Neuronal stem cell (in vitro differentiated cells): ENCODE results near the gene ANAPC15.

Experiments
- DNase-seq: peaks from one replicate; pipeline ENCODE4 v3.0.0-alpha.2; 2013; ENCODE audit warnings: low spot score
- H2AFZ ChIP-seq: one replicate; pipeline ENCODE4 v1.6.1; 2013; ENCODE audit warnings: mild to moderate bottlenecking, low read length, inconsistent platforms
- H2AK5ac ChIP-seq: 2 replicates; pipeline ENCODE4 v1.6.1; 2013; ENCODE audit warnings: low read depth, mild to moderate bottlenecking, inconsistent platforms, low read length, moderate library complexity, mixed read lengths
- H2BK120ac ChIP-seq: 2 replicates; pipeline ENCODE4 v1.6.1; 2013; ENCODE audit warnings: low read depth, mild to moderate bottlenecking, inconsistent platforms, low read length, moderate library complexity, mixed read lengths
- H2BK12ac ChIP-seq: one replicate; pipeline ENCODE4 v1.6.1; 2013; ENCODE audit warnings: low read length, inconsistent platforms
- H2BK15ac ChIP-seq: 2 replicates; pipeline ENCODE4 v1.6.1; 2013; ENCODE audit warnings: mild to moderate bottlenecking, low read length, inconsistent platforms, mixed read lengths
- H2BK5ac ChIP-seq: one replicate; pipeline ENCODE4 v1.6.1; 2013; ENCODE audit warnings: inconsistent platforms, mild to moderate bottlenecking, low read length, moderate library complexity
- H3K14ac ChIP-seq: one replicate; pipeline ENCODE4 v1.6.1; 2013; ENCODE audit warnings: low read length, inconsistent platforms
- H3K18ac ChIP-seq: 2 replicates; pipeline ENCODE4 v1.6.1; 2013; ENCODE audit warnings: low read length, inconsistent platforms
- H3K23ac ChIP-seq: 2 replicates; pipeline ENCODE4 v1.6.1; 2013; ENCODE audit warnings: low read depth, mild to moderate bottlenecking, mixed read lengths, low read length, inconsistent platforms; ENCODE audit not compliant: poor library complexity
- H3K27ac ChIP-seq: replicated peaks from 3 replicates; pipeline ENCODE4 v1.5.1; 2013; ENCODE audit warnings: low read length, inconsistent platforms
- H3K27me3 ChIP-seq, 3 experiments: 2 replicates each; pipeline ENCODE4 v1.6.1; 2013; ENCODE audit warnings: low read length in 3 of 3, mild to moderate bottlenecking in 2 of 3, inconsistent platforms in 1 of 3, low read depth in 1 of 3, mixed read lengths in 1 of 3, moderate library complexity in 1 of 3; ENCODE audit not compliant: control insufficient read depth in 3 of 3, insufficient read depth in 3 of 3
- H3K36me3 ChIP-seq, 2 donors: replicated peaks in 1 of 2; 2 replicates each; pipeline ENCODE4 v1.6.1; 2013; ENCODE audit warnings: low read length in 2 of 2; ENCODE audit not compliant: control insufficient read depth in 2 of 2, insufficient read depth in 2 of 2
- H3K4ac ChIP-seq: 2 replicates; pipeline ENCODE4 v1.6.1; 2013; ENCODE audit warnings: inconsistent platforms, mild to moderate bottlenecking, low read length, moderate library complexity
- H3K4me1 ChIP-seq, 2 donors: 1 replicate in 1 of 2; 2 replicates in 1 of 2; pipeline ENCODE4 v1.6.1; 2013; ENCODE audit warnings: low read length in 2 of 2, low read depth in 1 of 2; ENCODE audit not compliant: control insufficient read depth in 2 of 2, insufficient read depth in 1 of 2
- H3K4me2 ChIP-seq: one replicate; pipeline ENCODE4 v1.6.1; 2013; ENCODE audit warnings: mild to moderate bottlenecking, low read length, inconsistent platforms; ENCODE audit not compliant: insufficient read depth, poor library complexity, severe bottlenecking
- H3K4me3 ChIP-seq, 2 donors: 2 replicates each; pipeline ENCODE4 v1.5.1; 2013; ENCODE audit warnings: low read length in 2 of 2, mild to moderate bottlenecking in 2 of 2, inconsistent platforms in 1 of 2, moderate library complexity in 1 of 2
- H3K79me1 ChIP-seq: one replicate; pipeline ENCODE4 v1.6.1; 2013; ENCODE audit warnings: low read depth, mild to moderate bottlenecking, inconsistent platforms, low read length, moderate library complexity
- H3K9ac ChIP-seq: one replicate; pipeline ENCODE4 v1.6.1; 2013; ENCODE audit warnings: mild to moderate bottlenecking, low read depth, low read length, inconsistent platforms; ENCODE audit not compliant: poor library complexity
- H3K9me3 ChIP-seq, 2 donors: replicated peaks in 1 of 2; 2 replicates each; pipeline versions ENCODE3 to v1.6.1; 2013; ENCODE audit warnings: low read length in 2 of 2, mild to moderate bottlenecking in 2 of 2, inconsistent platforms in 1 of 2, low read depth in 1 of 2, mixed read lengths in 1 of 2, moderate library complexity in 1 of 2; ENCODE audit not compliant: control insufficient read depth in 2 of 2, insufficient read depth in 1 of 2
- H4K8ac ChIP-seq: one replicate; pipeline ENCODE4 v1.6.1; 2013; ENCODE audit warnings: low read depth, mild to moderate bottlenecking, inconsistent platforms, low read length, moderate library complexity
- H4K91ac ChIP-seq: one replicate; pipeline ENCODE4 v1.6.1; 2013; ENCODE audit warnings: low read length, low read depth, mild to moderate bottlenecking, inconsistent platforms; ENCODE audit not compliant: poor library complexity
- WGBS, 2 donors: extraction: QIAGEN DNeasy Blood & Tissue Kit; methylation state at CpG; one replicate each; pipeline ENCODE4 v1.1.7; 2013; ENCODE audit warnings: missing lambda C conversion rate in 2 of 2, mixed read lengths in 1 of 2; ENCODE audit not compliant: insufficient read length in 2 of 2, insufficient replicate concordance in 1 of 2; ENCODE audit errors: extremely low coverage in 2 of 2; 5-methylcytosine and 5-hydroxymethylcytosine counted together

Gene ANAPC15

GRCh38 chr11:72083414-72083813 lies 29.1 kb downstream of the ANAPC15 start:
- Histone ChIP-seq H3K18ac (no peak overlapping the region), H3K4me3 (no peak overlapping the region), H3K79me1 (no peaks in the 10 kb centered on the region), H2BK5ac (no peak overlapping the region), H3K9me3 (no peaks in the 10 kb centered on the region), H3K9ac (no peak overlapping the region), H3K23ac (no peak overlapping the region), H3K4me1 (peaks cover 5 to 9% of the 10 kb centered on the region in 2 donors), H2BK120ac (no peak overlapping the region), H4K91ac (no peak overlapping the region), H2BK12ac (no peak overlapping the region), H3K27ac (no peak overlapping the region), H3K4me2 (no peak overlapping the region), H4K8ac (no peak overlapping the region), H2AFZ (no peak overlapping the region), H3K27me3 (no peaks in the 10 kb centered on the region), H3K4ac (no peak overlapping the region), H2BK15ac (no peak overlapping the region), H2AK5ac (no peak overlapping the region), H3K36me3 (peaks cover 2 to 16% of the 10 kb centered on the region in 2 donors), H3K14ac (no peak overlapping the region)
- no CpG with 5 or more reads among the region's 2 CpGs for whole genome bisulfite sequencing, 2 donors
- no peak for DNase-seq

GRCh38 chr11:72081821-72082453 lies 30.6 kb downstream of the ANAPC15 start:
- Histone ChIP-seq H3K27me3 (no peaks in the 10 kb centered on the region), H3K9me3 (no peaks in the 10 kb centered on the region), H2AK5ac (no peak overlapping the region), H4K8ac (no peak overlapping the region), H3K4me1 (peaks cover 5 to 9% of the 10 kb centered on the region in 2 donors), H2BK5ac (no peak overlapping the region), H3K9ac (no peak overlapping the region), H3K27ac (no peak overlapping the region), H3K18ac (no peak overlapping the region), H3K4me2 (no peak overlapping the region), H2BK120ac (no peak overlapping the region), H3K14ac (no peak overlapping the region), H2AFZ (no peak overlapping the region), H3K79me1 (no peaks in the 10 kb centered on the region), H3K36me3 (peaks cover 0 to 11% of the 10 kb centered on the region in 2 donors), H2BK12ac (no peak overlapping the region), H2BK15ac (no peak overlapping the region), H3K4ac (no peak overlapping the region), H3K4me3 (no peak overlapping the region), H4K91ac (no peak overlapping the region), H3K23ac (no peak overlapping the region)
- no peak for DNase-seq
- no CpG with 5 or more reads among the region's 3 CpGs for WGBS, 2 donors

GRCh38 chr11:72081184-72081644 lies 31.3 kb downstream of the ANAPC15 start:
- Histone ChIP-seq H3K4me2 (peak overlapping the region; percentile 90), H3K14ac (no peak overlapping the region), H2AFZ (peak overlapping the region; percentile 96), H3K4me3 (peak overlapping the region; percentile 78 to 79), H3K27ac (peak overlapping the region; percentile 86), H3K9me3 (no peaks in the 10 kb centered on the region), H2BK120ac (no peak overlapping the region), H3K23ac (no peak overlapping the region), H3K4me1 (peaks cover 5 to 9% of the 10 kb centered on the region in 2 donors), H4K8ac (no peak overlapping the region), H2BK5ac (no peak overlapping the region), H3K18ac (peak overlapping the region; percentile 63), H3K4ac (no peak overlapping the region), H2BK15ac (peak overlapping the region; percentile 12), H3K36me3 (peaks cover 0 to 18% of the 10 kb centered on the region in 2 donors), H3K79me1 (no peaks in the 10 kb centered on the region), H2BK12ac (no peak overlapping the region), H4K91ac (no peak overlapping the region), H2AK5ac (no peak overlapping the region), H3K27me3 (no peaks in the 10 kb centered on the region), H3K9ac (no peak overlapping the region)
- DNase-seq, result no peak
- no CpG with 5 or more reads among the region's 21 CpGs for WGBS, 2 donors

- peaks cover 3 to 9% of the 10 kb centered on the region in 2 donors for H3K4me1 ChIP-seq
- H3K18ac ChIP-seq, result peak within 1 kb of the TSS; percentile 91
- H2BK15ac ChIP-seq, result peak within 1 kb of the TSS; percentile 12
- H3K9me3 ChIP-seq, result no peaks in the 10 kb centered on the region
- peak within 1 kb of the TSS; percentile 90 for H3K4me2 ChIP-seq
- no peak within 1 kb of the TSS for H3K14ac ChIP-seq
- H3K79me1 ChIP-seq, result no peaks in the 10 kb centered on the region
- H4K91ac ChIP-seq, result no peak within 1 kb of the TSS
- H3K36me3 ChIP-seq, result peaks cover 0 to 24% of the 10 kb centered on the region in 2 donors
- H3K23ac ChIP-seq, result peak within 1 kb of the TSS; percentile 49
- peak; percentile 100 for DNase-seq
- H2AFZ ChIP-seq, result peak within 1 kb of the TSS; percentile 96
- H3K9ac ChIP-seq, result peak within 1 kb of the TSS; percentile 80
- no peak within 1 kb of the TSS for H2AK5ac ChIP-seq
- H3K27me3 ChIP-seq, result no peaks in the 10 kb centered on the region
- H3K4ac ChIP-seq, result no peak within 1 kb of the TSS
- H3K27ac ChIP-seq, result peak within 1 kb of the TSS; percentile 93
- peak within 1 kb of the TSS; percentile 79 to 99 for H3K4me3 ChIP-seq
- no peak within 1 kb of the TSS for H2BK12ac ChIP-seq
- WGBS, 2 donors, result no CpG with 5 or more reads among the region's 60 CpGs
- H4K8ac ChIP-seq, result no peak within 1 kb of the TSS
- H2BK5ac ChIP-seq, result no peak within 1 kb of the TSS
- no peak within 1 kb of the TSS for H2BK120ac ChIP-seq
These were observed 31.9 kb downstream of the ANAPC15 start, which contains the start of the genes LRRC51 and NUMA1 for GRCh38 chr11:72080326-72081183. Gene LRRC51 (plus strand): TSS chr11:72080850. CDS start chr11:72089084, 8,234 bp downstream. Gene NUMA1 (minus strand): TSS chr11:72080542. CDS start chr11:72035943, 44,599 bp downstream.
